ENCODE results near the gene ALDH1B1. TPM values are rescaled to one million over a fixed set of nuclear protein-coding genes. Genes with fewer than 3 reads are reported as not detected.

ALDH1B1 gene
- total RNA-seq, 6 experiments from 2014 or later, result 34.5 to 42.0 (median 37.2) TPM

DNA sequence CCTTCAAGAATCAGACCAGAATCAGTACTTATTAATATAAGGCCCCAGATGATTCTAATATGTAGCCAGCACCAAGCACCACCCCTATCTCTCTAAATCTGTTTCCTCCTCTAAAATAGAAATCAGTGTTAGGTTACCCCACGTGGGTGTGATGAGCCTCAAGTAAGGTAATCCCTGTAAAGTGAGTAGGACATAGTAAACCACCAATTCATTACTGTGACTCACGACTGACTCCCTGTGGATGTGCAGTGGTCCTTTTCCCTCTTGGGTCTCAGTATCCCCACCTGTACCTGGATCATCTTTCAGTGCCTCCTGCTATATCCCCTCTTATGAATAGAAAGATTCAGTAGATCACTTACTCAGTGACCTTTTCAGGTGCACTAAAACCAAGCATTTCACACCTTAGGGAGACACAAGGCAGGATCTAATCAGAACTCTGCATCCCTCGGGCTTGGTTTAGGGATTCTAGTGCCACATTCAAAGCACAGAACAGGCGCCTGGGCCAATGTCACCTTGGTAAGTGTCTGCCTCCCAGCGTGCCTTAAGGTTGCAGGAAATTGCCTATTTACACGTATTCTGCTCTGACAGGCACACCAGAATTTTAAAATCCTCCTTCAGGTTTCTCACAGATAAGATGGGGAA lies 12.2 kb upstream of the ALDH1B1 start:
- Mint-ChIP-seq H3K9me3 (peaks cover 6% of the 10 kb centered on the region), H3K4me3 (no peak overlapping the region), H3K4me1 (ENCODE audit: low read depth) (peaks cover 43% of the 10 kb centered on the region), H3K27ac (no peak overlapping the region), H3K27me3 (ENCODE audit: insufficient read depth) (peaks cover 4% of the 10 kb centered on the region), H3K36me3 (ENCODE audit: low read depth) (no peaks in the 10 kb centered on the region)
- no peak for DNase-seq
- TF ChIP-seq, protein P1, sequence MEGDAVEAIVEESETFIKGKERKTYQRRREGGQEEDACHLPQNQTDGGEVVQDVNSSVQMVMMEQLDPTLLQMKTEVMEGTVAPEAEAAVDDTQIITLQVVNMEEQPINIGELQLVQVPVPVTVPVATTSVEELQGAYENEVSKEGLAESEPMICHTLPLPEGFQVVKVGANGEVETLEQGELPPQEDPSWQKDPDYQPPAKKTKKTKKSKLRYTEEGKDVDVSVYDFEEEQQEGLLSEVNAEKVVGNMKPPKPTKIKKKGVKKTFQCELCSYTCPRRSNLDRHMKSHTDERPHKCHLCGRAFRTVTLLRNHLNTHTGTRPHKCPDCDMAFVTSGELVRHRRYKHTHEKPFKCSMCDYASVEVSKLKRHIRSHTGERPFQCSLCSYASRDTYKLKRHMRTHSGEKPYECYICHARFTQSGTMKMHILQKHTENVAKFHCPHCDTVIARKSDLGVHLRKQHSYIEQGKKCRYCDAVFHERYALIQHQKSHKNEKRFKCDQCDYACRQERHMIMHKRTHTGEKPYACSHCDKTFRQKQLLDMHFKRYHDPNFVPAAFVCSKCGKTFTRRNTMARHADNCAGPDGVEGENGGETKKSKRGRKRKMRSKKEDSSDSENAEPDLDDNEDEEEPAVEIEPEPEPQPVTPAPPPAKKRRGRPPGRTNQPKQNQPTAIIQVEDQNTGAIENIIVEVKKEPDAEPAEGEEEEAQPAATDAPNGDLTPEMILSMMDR (IDR thresholded peaks at IDR 0.05), result no peak

DNA sequence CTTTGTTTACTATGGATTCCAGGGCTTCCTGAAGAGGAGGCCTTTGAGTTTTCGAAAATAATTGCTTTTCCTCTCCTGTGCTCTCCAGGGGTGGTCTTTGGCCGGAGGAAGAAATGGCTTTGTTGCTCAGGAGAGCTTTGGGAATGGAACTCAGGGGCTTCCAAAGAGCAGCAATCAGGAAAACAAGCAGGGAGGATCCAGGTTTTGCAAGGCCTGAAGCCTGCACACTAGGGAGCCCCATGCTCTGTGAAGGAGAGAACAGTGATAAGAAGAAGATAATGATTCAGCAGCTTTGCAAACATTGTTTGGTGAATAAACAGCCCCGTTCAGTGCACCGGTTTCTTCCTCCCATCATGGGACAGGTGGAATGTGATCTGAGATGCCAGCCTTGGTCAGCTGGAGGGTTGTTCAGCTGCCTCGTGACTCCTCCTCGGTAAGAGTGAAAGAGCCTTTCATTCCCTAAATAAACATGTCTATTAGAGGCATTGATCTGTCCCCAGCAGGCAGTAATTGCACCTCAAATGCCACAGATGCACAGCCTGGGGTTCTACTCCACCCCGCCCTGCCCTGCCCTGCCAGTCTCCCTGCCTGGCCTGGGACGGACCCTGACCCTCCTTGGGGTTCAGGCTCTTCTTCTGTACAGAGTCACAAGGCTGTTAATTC lies 11.5 kb upstream of the ALDH1B1 start:
- no peak overlapping the region for H3K27ac Mint-ChIP-seq
- no peak overlapping the region for H3K4me3 Mint-ChIP-seq

DNA sequence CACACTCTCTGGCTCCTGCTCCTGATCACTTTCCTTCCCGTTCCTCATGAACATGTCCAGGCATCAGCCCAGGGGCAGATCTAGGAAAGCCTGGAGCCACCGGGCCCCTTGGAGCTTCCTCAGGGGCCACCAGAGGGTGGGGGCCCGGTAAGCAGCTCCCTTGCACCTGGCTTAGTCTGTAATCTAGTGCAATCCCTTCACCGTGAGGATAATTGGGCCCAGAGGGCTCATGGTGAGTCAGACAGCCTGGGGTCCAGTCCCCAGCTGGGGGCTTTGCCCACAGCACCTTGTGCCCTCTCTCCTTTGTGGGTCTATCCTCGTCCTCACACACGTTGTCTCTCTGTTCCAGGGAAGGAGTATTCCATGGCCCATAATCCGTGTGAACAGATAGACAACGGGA lies 10.4 kb upstream of the ALDH1B1 start:
- Mint-ChIP-seq H3K4me1 (ENCODE audit: low read depth) (peaks cover 48% of the 10 kb centered on the region), H3K27me3 (ENCODE audit: insufficient read depth) (peaks cover 2% of the 10 kb centered on the region), H3K4me3 (no peak overlapping the region), H3K36me3 (ENCODE audit: low read depth) (no peaks in the 10 kb centered on the region), H3K27ac (no peak overlapping the region), H3K9me3 (peaks cover 6% of the 10 kb centered on the region)
- TF ChIP-seq, protein P1 (IDR thresholded peaks at IDR 0.05), result no peak
- no peak for DNase-seq

More for the DNA sequence above, 11.5 kb upstream of the ALDH1B1 start:
- TF ChIP-seq, protein P1 (IDR thresholded peaks at IDR 0.05), result no peak
- Mint-ChIP-seq H3K9me3 (peaks cover 6% of the 10 kb centered on the region), H3K4me1 (ENCODE audit: low read depth) (peaks cover 48% of the 10 kb centered on the region), H3K27me3 (ENCODE audit: insufficient read depth) (peaks cover 3% of the 10 kb centered on the region), H3K36me3 (ENCODE audit: low read depth) (no peaks in the 10 kb centered on the region)
- DNase-seq, result no peak

DNA sequence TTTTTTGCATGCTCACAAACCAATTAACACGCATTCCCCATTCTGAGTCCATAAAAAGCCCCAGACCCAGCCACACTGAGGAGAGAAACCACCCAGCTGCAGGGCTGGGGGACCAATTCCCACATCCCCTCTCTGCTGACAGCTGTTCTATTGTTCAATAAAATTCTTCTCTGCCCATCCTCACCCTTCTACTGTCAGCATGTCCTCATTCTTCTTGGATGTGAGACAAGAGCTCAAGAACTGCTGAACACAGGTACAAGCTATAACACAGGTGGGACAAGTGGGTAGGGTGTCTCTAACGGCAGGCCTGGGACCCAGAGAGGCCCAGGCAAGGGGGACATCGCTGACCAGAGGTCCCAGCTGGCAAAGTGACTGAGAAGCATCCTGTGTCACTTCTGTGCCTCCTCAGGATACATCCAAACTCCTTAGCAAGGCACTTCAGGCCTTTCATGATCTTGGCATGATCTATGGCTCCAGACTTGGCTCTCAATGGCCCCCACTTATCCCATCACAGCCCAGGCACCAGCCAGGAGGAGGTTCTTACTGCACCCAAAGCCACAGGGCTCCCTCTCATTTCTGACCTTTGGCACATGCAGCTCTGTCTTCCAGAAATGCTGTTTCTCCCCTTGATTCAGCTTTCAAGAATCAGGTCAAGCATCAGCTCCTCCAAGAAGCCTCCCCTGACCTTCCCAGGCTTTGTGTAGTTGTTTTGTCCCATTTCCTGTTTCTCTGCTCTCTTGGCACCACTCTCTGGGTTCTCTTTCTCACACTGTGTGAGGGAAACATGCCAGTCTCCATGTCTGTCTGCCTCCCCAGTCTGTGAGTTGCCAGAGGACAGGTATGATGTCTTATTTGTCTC lies 7.3 kb upstream of the ALDH1B1 start:
- DNase-seq, result no peak
- Mint-ChIP-seq H3K4me1 (ENCODE audit: low read depth) (peaks cover 60% of the 10 kb centered on the region), H3K27ac (no peak overlapping the region; the same call in 1 of the 2 replicates), H3K36me3 (ENCODE audit: low read depth) (no peaks in the 10 kb centered on the region), H3K9me3 (peaks cover 6% of the 10 kb centered on the region), H3K4me3 (no peak overlapping the region), H3K27me3 (ENCODE audit: insufficient read depth) (peaks cover 2% of the 10 kb centered on the region)
- TF ChIP-seq, protein P1 (IDR thresholded peaks at IDR 0.05), result no peak

- Mint-ChIP-seq H3K27ac (no peak overlapping the region; the same call in 1 of the 2 replicates), H3K36me3 (ENCODE audit: low read depth) (no peaks in the 10 kb centered on the region), H3K4me3 (no peak overlapping the region), H3K9me3 (peaks cover 6% of the 10 kb centered on the region), H3K4me1 (ENCODE audit: low read depth) (peaks cover 53% of the 10 kb centered on the region), H3K27me3 (ENCODE audit: insufficient read depth) (peaks cover 2% of the 10 kb centered on the region)
- TF ChIP-seq, protein P1 (IDR thresholded peaks at IDR 0.05), result no peak
- DNase-seq, result no peak
Observed at GRCh38 chr9:38385896-38386295, 6.6 kb upstream of the ALDH1B1 start.

Measured in HFFc6 (cell line).